ENCODE results near the gene CUEDC1. TPM values are rescaled to one million over a fixed set of nuclear protein-coding genes. Genes with fewer than 3 reads are reported as not detected.

CUEDC1 gene
- total and polyA plus RNA-seq, 2 of the 4 experiments (the other 2 are of a cell fraction) = 4.1 to 21.2 TPM

DNA sequence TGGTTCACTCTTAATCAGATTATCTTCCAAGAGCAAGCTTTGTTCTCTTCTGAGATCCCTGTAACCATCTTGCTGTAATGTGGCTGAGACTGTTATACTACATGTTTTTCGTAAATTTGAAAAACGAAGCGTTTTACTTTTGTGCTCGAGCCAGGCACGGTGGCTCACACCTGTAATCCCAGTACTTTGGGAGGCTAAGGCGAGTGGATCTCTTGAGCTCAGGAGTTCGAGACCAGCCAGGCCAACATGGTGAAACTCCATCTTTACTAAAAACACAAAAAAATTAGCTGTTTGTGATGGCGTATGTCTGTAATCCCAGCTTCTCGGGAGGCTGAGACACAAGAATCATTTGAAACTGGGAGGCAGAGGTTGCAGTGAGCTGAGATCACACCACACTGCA is 7.8 kb downstream of the CUEDC1 start:
- H3K79me1 ChIP-seq (ENCODE audit: low read depth in 1 of 2, low read length in 2 of 2) = peaks cover 25 to 74% of the 10 kb centered on the region in 2 experiments
- H3K18ac ChIP-seq (ENCODE audit: low read depth, low read length) = peak overlapping the region; percentile 4
- ChIA-PET POLR2A (ENCODE audit: unreplicated experiment) (interaction anchor here (0.5 to 0.7 kb wide), 2 partner anchors 60 to 68 kb away, joined by 3 to 4 read pairs; no protein-coding TSS in a partner anchor), CTCF (interaction anchor here (0.6 to 2.1 kb wide), 5 partner anchors 36 to 146 kb away, joined by 3 to 5 read pairs (median 3); no protein-coding TSS in a partner anchor)
- H3K56ac ChIP-seq (ENCODE audit: extremely low read depth, insufficient read depth, low read length) = peak overlapping the region; percentile 54; the same call in 1 of the 2 replicates
- peak overlapping the region; percentile 84 for H4K91ac ChIP-seq (ENCODE audit: insufficient read depth, low read depth, low read length)
- TF ChIP-seq RAD21 (IDR thresholded peaks at IDR 0.05; ENCODE audit: low read length) = no peak
- no peak for TF ChIP-seq RFX5 (IDR thresholded peaks at IDR 0.05; ENCODE audit: low read depth, low read length)
- no peak for TF ChIP-seq CEBPB (IDR thresholded peaks at IDR 0.05; ENCODE audit: low read depth, low read length)
- TF ChIP-seq CHD1 (IDR thresholded peaks at IDR 0.05; ENCODE audit: low read depth, low read length) = no peak
- TF ChIP-seq, protein P1, sequence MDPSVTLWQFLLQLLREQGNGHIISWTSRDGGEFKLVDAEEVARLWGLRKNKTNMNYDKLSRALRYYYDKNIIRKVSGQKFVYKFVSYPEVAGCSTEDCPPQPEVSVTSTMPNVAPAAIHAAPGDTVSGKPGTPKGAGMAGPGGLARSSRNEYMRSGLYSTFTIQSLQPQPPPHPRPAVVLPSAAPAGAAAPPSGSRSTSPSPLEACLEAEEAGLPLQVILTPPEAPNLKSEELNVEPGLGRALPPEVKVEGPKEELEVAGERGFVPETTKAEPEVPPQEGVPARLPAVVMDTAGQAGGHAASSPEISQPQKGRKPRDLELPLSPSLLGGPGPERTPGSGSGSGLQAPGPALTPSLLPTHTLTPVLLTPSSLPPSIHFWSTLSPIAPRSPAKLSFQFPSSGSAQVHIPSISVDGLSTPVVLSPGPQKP (IDR thresholded peaks at IDR 0.05; ENCODE audit: borderline replicate concordance, low read depth, low read length) = no peak
- TF ChIP-seq POLR2A (IDR thresholded peaks at IDR 0.05; ENCODE audit: low read depth, low read length) = no peak
- H3K9me3 ChIP-seq (ENCODE audit: control insufficient read depth, insufficient read depth, low read length) = no peaks in the 10 kb centered on the region
- dilution Hi-C loops (cut with HindIII; ENCODE audit: low sequenced_read_pairs, unreplicated experiment) = no loop called here
- peak overlapping the region; percentile 46; the same call in 1 of the 2 replicates for H4K5ac ChIP-seq (ENCODE audit: low read depth, low read length)
- no peak for DNase-seq
- H2BK120ac ChIP-seq (ENCODE audit: low read depth, low read length) = peak overlapping the region; percentile 96
- H3K14ac ChIP-seq (replicated peaks; ENCODE audit: low read depth, low read length) = peak overlapping the region; percentile 66; the same call in 1 of the 2 replicates
- H3K36me3 ChIP-seq (ENCODE audit: control insufficient read depth, insufficient read depth, low read length) = no peaks in the 10 kb centered on the region
- ATAC-seq (ENCODE audit: low read depth) = no peak
- peak overlapping the region; percentile 68; the same call in 1 of the 2 replicates for H3K4me2 ChIP-seq (ENCODE audit: low read depth, low read length)
- no peak overlapping the region for H2AK9ac ChIP-seq (replicated peaks; ENCODE audit: low read depth, low read length, poor library complexity)
- no peak overlapping the region; the same call in 1 of the 2 replicates for H2AK5ac ChIP-seq (ENCODE audit: low read depth, low read length)
- no peak overlapping the region for H2AFZ ChIP-seq (replicated peaks; ENCODE audit: low read length, poor library complexity)
- peak overlapping the region; percentile 15; the same call in 1 of the 2 replicates for H3K27ac ChIP-seq (ENCODE audit: insufficient read depth, low read length)
- H2BK5ac ChIP-seq (ENCODE audit: low read depth, low read length, poor library complexity, severe bottlenecking) = peak overlapping the region; percentile 36
- H3K9me1 ChIP-seq (ENCODE audit: insufficient read depth, low read length) = peaks cover 33% of the 10 kb centered on the region
- H4K20me1 ChIP-seq (ENCODE audit: insufficient read depth, low read length) = 0 out of 2 replicates have a peak, but pooled peaks cover 3% of the 10 kb centered on the region
- peak overlapping the region; percentile 6; the same call in 1 of the 2 replicates for H3K9ac ChIP-seq (ENCODE audit: low read depth, low read length)
- in situ Hi-C loops (cut with MboI; ENCODE audit: low sequenced_read_pairs) = no loop called here
- no peaks in the 10 kb centered on the region for H3K27me3 ChIP-seq (ENCODE audit: control insufficient read depth, insufficient read depth, low read length)
- H3K4me3 ChIP-seq (ENCODE audit: insufficient read depth, low read depth, low read length) = no peak overlapping the region
- BruUV-seq (replicated peaks) = no TSS peak
- peak overlapping the region; percentile 91 for H3K4ac ChIP-seq (ENCODE audit: low read depth, low read length)
- WGBS, 2 experiments (ENCODE audit: extremely low coverage in 2 of 2, insufficient read length in 1 of 2) = 80% methylated on average over 1 of the region's 9 CpGs; no CpG with 5 or more reads in 1 of the 2 experiments
- peak overlapping the region; percentile 22 to 67 for H4K8ac ChIP-seq (ENCODE audit: low read depth in 2 of 2, low read length in 2 of 2)
- peak overlapping the region; percentile 58 for H2BK20ac ChIP-seq (ENCODE audit: low read depth, low read length)
- peaks cover 25% of the 10 kb centered on the region for H3K4me1 ChIP-seq (ENCODE audit: control insufficient read depth, insufficient read depth, low read length)
- peak overlapping the region; percentile 74; the same call in 1 of the 2 replicates for H3K23ac ChIP-seq (ENCODE audit: low read depth, low read length)
- peak overlapping the region; percentile 15; the same call in 1 of the 3 replicates for H2BK15ac ChIP-seq (ENCODE audit: low read depth, low read length)
- intact Hi-C loops (cut with micrococcal nuclease) = no loop called here

Measured in IMR-90 (cell line).